Stimulated activated CD4-positive, alpha-beta T cell treated with anti-CD3 and anti-CD28 coated beads, Interleukin-4, amount 100 ng/mL, for 48 hours (primary cell): Measurements from ENCODE around the gene ASAP3.

Source experiments
- DNase-seq, 2 donors: peaks; one replicate each; pipeline ENCODE4 v3.0.0-alpha.2; 2020; ENCODE audit warnings: low read depth in 2 of 2

The ASAP3 gene

GRCh38 chr1:23449306-23449705, 34.7 kb downstream of the ASAP3 start:
- DNase-seq, result no peak

- DNase-seq, result no peak
Observed at GRCh38 chr1:23448846-23449245, 35.1 kb downstream of the ASAP3 start.

DNA sequence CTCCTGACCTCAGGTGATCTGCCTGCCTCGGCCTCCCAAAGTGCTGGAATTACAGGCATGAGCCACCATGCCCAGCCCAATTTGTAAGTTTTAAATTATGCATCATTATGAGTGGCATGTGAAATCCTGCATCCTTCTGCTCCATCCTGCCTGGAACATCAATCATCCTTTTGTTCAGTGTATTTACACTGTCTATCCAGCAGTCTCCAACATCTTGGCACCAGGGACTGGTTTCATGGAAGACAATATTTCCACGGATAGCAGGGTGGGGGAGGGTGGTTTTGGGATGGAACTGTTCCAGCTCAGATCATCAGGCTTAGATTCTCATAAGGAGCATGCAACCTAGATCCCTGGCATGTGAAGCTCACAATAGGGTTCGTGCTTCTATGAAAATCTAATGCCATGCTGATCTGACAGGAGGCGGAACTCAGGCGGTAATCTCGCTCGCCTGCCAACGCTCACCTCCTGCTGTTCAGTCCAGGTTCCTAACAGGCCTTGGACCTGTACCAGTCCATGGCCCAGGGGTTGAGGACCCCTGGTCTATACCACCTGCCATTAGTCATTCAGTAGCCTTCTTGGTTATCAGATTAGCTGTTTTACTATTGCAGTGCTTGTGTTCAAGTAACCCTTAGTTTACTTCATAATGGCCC, 37.2 kb downstream of the ASAP3 start:
- no peak for DNase-seq

DNA sequence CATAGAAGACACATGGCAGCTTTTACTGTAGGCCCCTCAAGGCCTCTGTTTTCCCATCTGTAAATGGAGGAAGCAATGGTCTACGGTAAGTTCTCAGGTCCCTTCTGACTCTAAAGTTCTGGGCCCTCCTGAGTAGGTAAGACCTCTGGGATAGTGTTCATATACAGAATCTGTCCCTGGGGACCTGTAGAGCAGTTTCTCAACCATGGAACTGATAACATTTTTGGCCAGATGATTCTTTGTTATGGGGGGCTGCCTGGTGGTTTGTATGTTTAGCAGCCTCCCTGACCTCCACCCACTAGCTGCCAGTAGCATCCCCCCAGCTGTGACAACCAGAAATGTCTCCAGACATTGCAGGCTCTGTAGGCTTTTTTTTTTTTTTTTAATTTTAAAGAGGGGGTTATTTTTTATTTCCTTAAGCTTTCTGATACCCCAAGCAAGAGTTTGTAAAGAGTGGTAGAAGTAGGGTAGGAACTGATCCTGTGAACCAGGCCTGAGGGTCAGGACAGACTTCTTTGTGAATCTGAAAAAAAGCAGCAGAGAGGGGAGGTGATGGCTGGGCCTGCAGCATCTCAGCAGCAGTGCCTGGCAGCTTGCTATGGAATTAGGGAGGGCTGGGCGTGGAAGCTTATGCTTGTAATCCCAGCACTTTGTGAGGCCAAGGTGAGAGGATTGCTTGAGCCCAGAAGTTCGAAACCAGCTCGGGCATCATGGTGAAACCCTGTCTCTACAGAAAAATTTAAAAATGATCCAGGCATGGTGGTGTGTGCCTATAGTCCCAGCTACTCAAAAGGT, 39.2 kb downstream of the ASAP3 start:
- DNase-seq, result no peak

GRCh38 chr1:23444104-23444533, 39.9 kb downstream of the ASAP3 start:
- DNase-seq, result no peak

GRCh38 chr1:23442751-23443150, 41.2 kb downstream of the ASAP3 start:
- no peak for DNase-seq

GRCh38 chr1:23441446-23442148, 42.4 kb downstream of the ASAP3 start:
- no peak for DNase-seq

DNA sequence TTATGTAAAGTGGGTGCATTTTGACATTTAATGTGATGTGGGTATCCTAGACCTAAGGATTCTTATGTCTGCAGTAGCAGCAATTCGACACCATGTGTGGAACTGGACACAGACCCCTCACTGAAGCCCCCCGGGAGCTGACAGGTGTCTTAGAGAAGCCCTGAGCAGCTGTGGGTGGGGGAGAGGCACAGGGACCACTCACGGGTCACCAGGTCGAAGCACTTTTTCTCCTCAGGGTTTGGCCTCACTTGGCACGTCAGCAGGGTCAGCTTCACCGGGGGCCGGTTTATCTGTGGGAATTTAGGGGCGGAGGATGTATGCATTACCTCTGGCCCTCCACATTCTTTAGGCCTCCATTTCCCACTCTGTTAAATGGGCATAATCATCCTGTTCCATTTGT, 45.4 kb downstream of the ASAP3 start:
- DNase-seq, result no peak

- DNase-seq, result no peak
Observed at GRCh38 chr1:23437355-23437664, 46.7 kb downstream of the ASAP3 start.

GRCh38 chr1:23436520-23437354, 47.2 kb downstream of the ASAP3 start:
- DNase-seq, result no peak

DNA sequence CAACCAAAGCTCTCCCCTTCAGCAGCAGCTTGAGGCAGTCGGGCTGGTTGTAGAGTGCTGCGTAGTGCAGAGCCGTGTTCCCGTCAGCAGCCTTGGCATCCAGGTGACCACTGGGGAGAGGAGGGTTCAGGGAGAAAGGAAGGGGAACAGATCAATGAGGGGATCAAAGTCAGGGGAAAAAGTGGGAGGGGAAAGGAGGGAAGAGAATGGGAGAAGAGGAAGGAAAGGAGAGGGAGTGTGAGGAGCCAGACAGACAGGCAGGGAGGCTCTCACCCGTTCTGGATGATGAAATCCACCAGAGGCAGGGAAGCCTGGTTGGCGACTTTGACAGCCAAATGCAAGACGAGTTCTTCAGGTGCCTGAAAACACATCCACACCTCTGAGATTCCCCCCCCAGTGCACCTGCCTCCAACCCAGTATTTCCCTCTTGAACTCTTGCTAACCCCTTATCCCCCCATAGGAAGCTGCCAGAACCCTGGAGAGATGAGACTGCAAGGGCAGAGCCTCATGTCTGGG, 49.7 kb downstream of the ASAP3 start:
- DNase-seq, result no peak

GRCh38 chr1:23433122-23433521, 50.9 kb downstream of the ASAP3 start:
- no peak for DNase-seq

- no peak for DNase-seq
Observed at GRCh38 chr1:23431431-23431830, 52.5 kb downstream of the ASAP3 start.

- DNase-seq, result no peak
Observed at GRCh38 chr1:23430803-23431202, 53.2 kb downstream of the ASAP3 start.

DNA sequence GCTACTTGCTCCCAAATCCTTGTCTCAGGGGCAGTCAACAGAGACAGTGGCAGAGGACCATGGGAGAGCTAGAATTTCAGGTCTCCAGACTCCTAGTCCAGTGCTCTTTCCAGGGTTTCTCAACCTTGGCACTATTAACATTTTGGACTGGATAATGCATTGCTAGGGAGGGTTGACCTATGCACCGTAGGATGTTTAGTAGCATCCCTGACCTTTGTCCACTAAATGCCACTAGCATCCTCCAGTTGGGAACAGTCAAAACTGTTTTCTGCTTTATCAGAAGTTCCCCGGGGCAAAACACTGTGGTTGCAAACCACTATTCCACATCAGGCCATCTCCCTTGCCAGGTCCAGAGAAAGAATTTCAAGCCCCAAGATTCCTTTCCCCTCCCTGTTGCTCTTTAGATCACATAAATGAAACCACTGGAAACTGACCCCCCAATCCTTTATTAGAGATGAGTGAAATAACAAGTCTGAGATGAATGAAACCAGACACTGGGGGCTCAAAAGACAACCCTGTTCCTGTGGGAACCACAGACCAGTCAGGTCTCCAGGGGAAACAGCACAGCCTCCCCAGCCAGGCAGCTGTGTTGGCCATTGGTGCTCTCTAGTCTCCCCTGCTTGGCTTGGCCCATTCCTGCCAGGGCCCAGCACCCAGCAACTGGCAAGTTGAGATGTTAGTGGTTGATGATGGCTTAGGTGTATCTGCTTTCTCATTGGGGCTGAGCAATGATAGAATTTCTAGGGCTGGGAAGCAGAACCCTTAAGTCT, 55.7 kb downstream of the ASAP3 start:
- DNase-seq, result no peak

DNA sequence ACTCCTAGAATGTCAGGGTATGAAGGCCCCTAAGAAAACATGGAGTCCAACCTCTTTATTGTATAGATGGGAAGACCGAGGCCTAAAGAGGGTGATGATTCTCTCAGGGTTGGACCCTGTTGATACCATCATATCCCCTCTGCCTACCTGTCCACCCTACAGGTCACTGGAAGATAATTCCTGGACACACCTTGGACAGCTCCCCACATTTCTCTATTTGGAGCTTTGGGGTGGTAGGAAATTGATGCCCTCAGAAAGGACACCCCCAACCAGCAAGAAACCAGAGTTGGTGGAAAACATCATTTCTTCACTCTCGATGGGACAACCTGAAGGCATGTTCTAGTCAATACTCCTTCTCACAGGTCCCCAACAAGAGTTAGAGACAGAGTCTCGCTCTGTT, 56.4 kb downstream of the ASAP3 start:
- DNase-seq, result no peak

GRCh38 chr1:23426828-23427227, 57.2 kb downstream of the ASAP3 start:
- DNase-seq, result no peak

DNA sequence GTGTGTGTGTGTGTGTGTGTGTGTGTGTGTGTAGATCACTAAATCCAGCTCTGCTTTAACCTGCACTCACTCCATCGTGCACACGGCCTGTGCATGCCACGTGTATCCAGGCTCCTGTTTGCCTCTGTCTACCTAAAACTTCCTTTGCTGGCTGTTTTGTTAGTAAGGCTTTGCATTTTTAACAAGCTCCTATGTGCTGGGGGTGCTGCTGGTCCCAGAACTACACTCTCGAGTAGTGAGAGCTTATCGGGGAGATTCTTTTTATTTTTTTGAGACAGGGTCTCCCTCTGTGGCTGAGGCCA, 58.8 kb downstream of the ASAP3 start:
- no peak for DNase-seq

- DNase-seq, result peak in 1 of 2 donors; percentile 8
Observed at GRCh38 chr1:23424293-23425192, 59.4 kb downstream of the ASAP3 start, which contains the start of gene TCEA3. TCEA3 (minus strand) TSS chr1:23424748; CDS start chr1:23424633, 115 bp downstream.
